Measurements from ENCODE around the gene JADE2.

The JADE2 gene

DNA sequence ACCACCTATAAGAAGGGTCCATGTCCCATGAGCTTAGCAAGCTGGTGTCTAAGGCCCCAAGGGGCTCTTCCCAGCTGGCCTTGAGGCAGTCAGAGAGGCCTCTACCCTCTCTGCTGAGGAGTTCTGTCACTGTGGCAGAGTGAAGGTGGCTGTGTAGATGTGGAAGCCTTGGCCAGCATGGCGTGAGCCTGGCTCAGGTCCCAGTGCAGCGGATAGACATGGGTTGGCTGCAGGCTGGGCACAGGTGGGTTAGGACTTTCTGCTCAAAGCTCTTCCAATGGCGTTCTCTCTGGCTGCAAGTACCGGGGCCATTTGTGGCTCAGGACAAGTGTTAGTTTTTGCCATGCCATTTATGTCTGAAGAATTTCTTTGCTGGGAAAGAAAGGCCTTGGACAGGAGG is 47.3 kb downstream of the JADE2 start:
- Histone ChIP-seq H3K9ac (ENCODE audit: low read length) (no peak overlapping the region), H3K4me1 (ENCODE audit: control insufficient read depth, insufficient read depth, low read length) (peaks cover 8% of the 10 kb centered on the region), H3K36me3 (ENCODE audit: control insufficient read depth, insufficient read depth, low read length) (peaks cover 37% of the 10 kb centered on the region), H3K27me3 (ENCODE audit: control insufficient read depth, insufficient read depth, low read length) (no peaks in the 10 kb centered on the region), H3K27ac (ENCODE audit: low read depth, low read length) (no peak overlapping the region), H3K4me3 (ENCODE audit: low read length) (no peak overlapping the region)

DNA sequence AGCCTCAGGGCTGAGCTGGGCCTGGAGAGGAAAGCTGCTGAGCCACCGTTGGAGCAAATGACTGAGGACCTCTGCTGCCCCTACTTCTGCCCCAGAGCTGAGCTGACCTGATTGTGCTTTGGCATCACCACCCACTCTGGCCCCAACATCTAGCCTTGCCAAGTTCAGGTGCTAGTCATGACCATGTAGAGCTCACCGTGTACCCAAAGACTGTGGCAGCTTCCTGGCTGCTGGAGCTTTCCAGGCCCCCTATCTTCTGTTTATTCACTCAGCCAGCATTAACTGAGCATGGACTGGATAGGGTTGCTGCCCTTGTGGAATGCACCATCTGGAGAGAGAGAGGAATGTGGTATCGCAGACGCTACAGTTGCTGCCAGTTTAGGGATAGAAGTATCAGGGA is 49.1 kb downstream of the JADE2 start:
- no peaks in the 10 kb centered on the region for H3K27me3 ChIP-seq (ENCODE audit: control insufficient read depth, insufficient read depth, low read length)
- H3K4me1 ChIP-seq (ENCODE audit: control insufficient read depth, insufficient read depth, low read length), result peaks cover 3% of the 10 kb centered on the region
- H3K27ac ChIP-seq (ENCODE audit: low read depth, low read length), result no peak overlapping the region
- H3K9ac ChIP-seq (ENCODE audit: low read length), result no peak overlapping the region
- H3K36me3 ChIP-seq (ENCODE audit: control insufficient read depth, insufficient read depth, low read length), result peaks cover 49% of the 10 kb centered on the region
- H3K4me3 ChIP-seq (ENCODE audit: low read length), result no peak overlapping the region

DNA sequence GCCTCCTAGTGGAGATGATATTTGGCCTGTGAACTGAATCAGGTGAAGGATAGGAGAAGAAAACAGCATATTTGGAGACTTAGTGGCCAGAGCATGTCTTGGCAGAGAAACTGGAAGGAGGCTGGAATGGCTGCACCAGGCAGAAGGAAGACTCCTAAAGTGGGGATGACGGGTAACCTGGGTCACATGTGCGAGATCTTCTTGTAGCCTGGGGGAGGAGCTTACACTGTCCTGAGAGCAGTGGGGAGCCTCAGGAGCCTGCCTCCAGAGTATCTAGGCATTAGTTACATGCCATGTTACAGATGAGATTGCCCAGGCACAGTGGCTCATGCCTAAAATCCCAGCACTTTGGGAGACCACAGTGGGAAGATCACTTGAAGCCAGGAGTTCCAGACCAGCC is 49.8 kb downstream of the JADE2 start:
- Histone ChIP-seq H3K4me1 (ENCODE audit: control insufficient read depth, insufficient read depth, low read length) (peaks cover 3% of the 10 kb centered on the region), H3K27me3 (ENCODE audit: control insufficient read depth, insufficient read depth, low read length) (no peaks in the 10 kb centered on the region), H3K4me3 (ENCODE audit: low read length) (no peak overlapping the region), H3K9ac (ENCODE audit: low read length) (no peak overlapping the region), H3K36me3 (ENCODE audit: control insufficient read depth, insufficient read depth, low read length) (peaks cover 47% of the 10 kb centered on the region), H3K27ac (ENCODE audit: low read depth, low read length) (no peak overlapping the region)

DNA sequence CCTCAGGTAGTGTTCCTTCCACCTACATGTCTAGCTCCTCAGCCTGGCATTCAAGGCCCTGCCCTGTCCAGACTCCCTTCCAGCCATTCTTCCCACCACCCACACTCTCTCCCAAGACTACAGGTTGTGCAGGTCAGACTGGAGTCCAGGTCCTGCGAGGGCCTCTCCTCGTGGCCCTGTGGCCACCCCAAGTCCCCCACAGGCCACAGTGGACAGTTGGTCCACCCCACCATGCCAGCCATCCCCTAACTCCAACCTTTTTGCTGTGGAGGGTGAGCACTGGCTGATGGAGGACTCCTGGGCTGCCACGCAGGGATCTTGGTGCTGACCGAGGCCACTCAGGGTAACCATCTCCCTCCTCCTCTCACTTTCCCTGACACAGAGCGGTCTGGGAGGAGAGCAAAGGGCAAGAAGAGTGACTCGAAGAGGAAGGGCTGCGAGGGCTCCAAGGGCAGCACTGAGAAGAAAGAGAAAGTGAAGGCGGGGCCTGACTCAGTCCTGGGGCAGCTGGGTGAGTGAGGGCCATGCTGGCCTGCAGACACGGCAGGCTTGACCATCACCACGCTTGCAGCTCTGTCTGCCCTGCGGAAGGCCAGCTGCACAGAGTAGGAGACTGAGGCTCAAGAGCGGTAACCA is 51.0 kb downstream of the JADE2 start:
- H3K27ac ChIP-seq (ENCODE audit: low read depth, low read length), result no peak overlapping the region
- H3K4me1 ChIP-seq (ENCODE audit: control insufficient read depth, insufficient read depth, low read length), result peaks cover 3% of the 10 kb centered on the region
- no peak overlapping the region for H3K9ac ChIP-seq (ENCODE audit: low read length)
- peaks cover 46% of the 10 kb centered on the region for H3K36me3 ChIP-seq (ENCODE audit: control insufficient read depth, insufficient read depth, low read length)
- H3K27me3 ChIP-seq (ENCODE audit: control insufficient read depth, insufficient read depth, low read length), result no peaks in the 10 kb centered on the region
- H3K4me3 ChIP-seq (ENCODE audit: low read length), result no peak overlapping the region

- Histone ChIP-seq H3K4me3 (ENCODE audit: low read length) (no peak overlapping the region), H3K4me1 (ENCODE audit: control insufficient read depth, insufficient read depth, low read length) (peaks cover 3% of the 10 kb centered on the region), H3K9ac (ENCODE audit: low read length) (no peak overlapping the region), H3K36me3 (ENCODE audit: control insufficient read depth, insufficient read depth, low read length) (peaks cover 43% of the 10 kb centered on the region), H3K27ac (ENCODE audit: low read depth, low read length) (no peak overlapping the region), H3K27me3 (ENCODE audit: control insufficient read depth, insufficient read depth, low read length) (no peaks in the 10 kb centered on the region)
These were observed 51.7 kb downstream of the JADE2 start for GRCh38 chr5:134577022-134577795.

DNA sequence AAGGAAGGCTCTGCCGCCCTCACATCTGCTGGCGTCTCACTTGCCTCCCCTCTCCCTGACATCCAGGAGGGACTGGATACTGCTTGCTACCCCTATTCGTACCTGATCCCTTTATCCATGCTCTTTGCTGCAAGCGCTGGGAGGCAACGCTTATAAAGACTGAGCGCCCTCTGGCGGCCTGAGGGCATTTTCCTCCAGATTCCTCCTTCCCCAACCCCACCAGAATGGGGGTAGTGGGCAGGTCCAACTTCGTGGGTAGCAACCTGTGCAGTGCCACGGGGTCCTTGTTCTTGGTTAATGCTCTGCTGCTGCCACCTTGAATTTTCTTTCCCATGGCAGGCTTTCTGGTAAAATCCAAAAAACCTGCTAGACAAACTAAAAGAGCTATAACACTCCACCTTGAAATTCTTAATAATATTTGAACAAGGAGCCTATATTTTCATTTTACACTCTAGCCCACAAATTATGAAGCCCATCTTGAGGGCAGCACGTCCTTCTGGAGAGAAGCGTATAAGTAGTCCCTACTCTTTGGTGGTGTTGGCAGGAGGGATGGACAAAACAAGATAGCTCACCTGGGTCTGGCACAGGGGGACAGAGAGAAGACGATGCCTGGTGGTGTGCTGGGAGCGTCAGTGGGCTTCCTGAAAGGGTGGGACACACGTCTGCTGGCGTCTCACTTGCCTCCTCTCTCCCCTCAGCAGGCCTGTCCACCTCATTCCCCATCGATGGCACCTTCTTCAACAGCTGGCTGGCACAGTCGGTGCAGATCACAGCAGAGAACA is 52.5 kb downstream of the JADE2 start:
- H3K27ac ChIP-seq (ENCODE audit: low read depth, low read length), result no peak overlapping the region

DNA sequence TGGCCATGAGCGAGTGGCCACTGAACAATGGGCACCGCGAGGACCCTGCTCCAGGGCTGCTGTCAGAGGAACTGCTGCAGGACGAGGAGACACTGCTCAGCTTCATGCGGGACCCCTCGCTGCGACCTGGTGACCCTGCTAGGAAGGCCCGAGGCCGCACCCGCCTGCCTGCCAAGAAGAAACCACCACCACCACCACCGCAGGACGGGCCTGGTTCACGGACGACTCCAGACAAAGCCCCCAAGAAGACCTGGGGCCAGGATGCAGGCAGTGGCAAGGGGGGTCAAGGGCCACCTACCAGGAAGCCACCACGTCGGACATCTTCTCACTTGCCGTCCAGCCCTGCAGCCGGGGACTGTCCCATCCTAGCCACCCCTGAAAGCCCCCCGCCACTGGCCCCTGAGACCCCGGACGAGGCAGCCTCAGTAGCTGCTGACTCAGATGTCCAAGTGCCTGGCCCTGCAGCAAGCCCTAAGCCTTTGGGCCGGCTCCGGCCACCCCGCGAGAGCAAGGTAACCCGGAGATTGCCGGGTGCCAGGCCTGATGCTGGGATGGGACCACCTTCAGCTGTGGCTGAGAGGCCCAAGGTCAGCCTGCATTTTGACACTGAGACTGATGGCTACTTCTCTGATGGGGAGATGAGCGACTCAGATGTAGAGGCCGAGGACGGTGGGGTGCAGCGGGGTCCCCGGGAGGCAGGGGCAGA is 53.3 kb downstream of the JADE2 start:
- H3K9ac ChIP-seq (ENCODE audit: low read length), result no peak overlapping the region
- no peak overlapping the region for H3K27ac ChIP-seq (ENCODE audit: low read depth, low read length)
- no peaks in the 10 kb centered on the region for H3K27me3 ChIP-seq (ENCODE audit: control insufficient read depth, insufficient read depth, low read length)
- H3K4me1 ChIP-seq (ENCODE audit: control insufficient read depth, insufficient read depth, low read length), result peaks cover 3% of the 10 kb centered on the region
- no peak overlapping the region for H3K4me3 ChIP-seq (ENCODE audit: low read length)
- H3K36me3 ChIP-seq (ENCODE audit: control insufficient read depth, insufficient read depth, low read length), result peaks cover 30% of the 10 kb centered on the region

More for the DNA sequence above, 52.5 kb downstream of the JADE2 start:
- Histone ChIP-seq H3K36me3 (ENCODE audit: control insufficient read depth, insufficient read depth, low read length) (peaks cover 37% of the 10 kb centered on the region), H3K4me3 (ENCODE audit: low read length) (no peak overlapping the region), H3K27me3 (ENCODE audit: control insufficient read depth, insufficient read depth, low read length) (no peaks in the 10 kb centered on the region), H3K4me1 (ENCODE audit: control insufficient read depth, insufficient read depth, low read length) (peaks cover 3% of the 10 kb centered on the region), H3K9ac (ENCODE audit: low read length) (no peak overlapping the region)

GRCh38 chr5:134579284-134579771 is 53.9 kb downstream of the JADE2 start:
- no peak overlapping the region for H3K9ac ChIP-seq (ENCODE audit: low read length)
- no peak overlapping the region for H3K4me3 ChIP-seq (ENCODE audit: low read length)
- no peaks in the 10 kb centered on the region for H3K27me3 ChIP-seq (ENCODE audit: control insufficient read depth, insufficient read depth, low read length)
- H3K27ac ChIP-seq (ENCODE audit: low read depth, low read length), result no peak overlapping the region
- peaks cover 25% of the 10 kb centered on the region for H3K36me3 ChIP-seq (ENCODE audit: control insufficient read depth, insufficient read depth, low read length)
- peaks cover 3% of the 10 kb centered on the region for H3K4me1 ChIP-seq (ENCODE audit: control insufficient read depth, insufficient read depth, low read length)

DNA sequence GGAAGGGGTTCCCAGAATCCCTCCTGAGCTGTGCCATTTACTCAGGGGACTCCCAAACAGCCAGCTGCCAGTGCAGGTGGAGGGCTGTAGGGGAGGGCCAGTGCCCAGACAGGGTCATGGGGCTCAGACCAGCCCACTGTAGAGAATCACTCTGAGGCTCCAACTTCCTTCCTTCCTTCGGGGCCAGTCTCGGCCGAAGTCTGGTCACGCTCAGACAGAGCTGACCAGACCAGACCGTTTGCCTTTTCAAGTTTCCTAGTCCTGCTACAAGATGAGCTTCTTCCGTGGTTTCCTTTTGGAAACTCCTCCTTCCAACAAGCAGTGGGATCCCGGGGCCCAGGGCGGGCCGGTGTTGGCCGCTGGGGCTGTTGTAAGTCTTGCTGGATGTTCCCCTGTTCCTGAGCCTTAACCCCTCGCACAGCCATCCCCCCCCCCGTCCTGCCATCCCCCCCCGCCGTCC is 54.6 kb downstream of the JADE2 start:
- no peak overlapping the region for H3K9ac ChIP-seq (ENCODE audit: low read length)
- H3K4me1 ChIP-seq (ENCODE audit: control insufficient read depth, insufficient read depth, low read length), result peaks cover 3% of the 10 kb centered on the region
- H3K4me3 ChIP-seq (ENCODE audit: low read length), result no peak overlapping the region
- H3K27me3 ChIP-seq (ENCODE audit: control insufficient read depth, insufficient read depth, low read length), result no peaks in the 10 kb centered on the region
- no peak overlapping the region for H3K27ac ChIP-seq (ENCODE audit: low read depth, low read length)
- H3K36me3 ChIP-seq (ENCODE audit: control insufficient read depth, insufficient read depth, low read length), result peaks cover 19% of the 10 kb centered on the region

DNA sequence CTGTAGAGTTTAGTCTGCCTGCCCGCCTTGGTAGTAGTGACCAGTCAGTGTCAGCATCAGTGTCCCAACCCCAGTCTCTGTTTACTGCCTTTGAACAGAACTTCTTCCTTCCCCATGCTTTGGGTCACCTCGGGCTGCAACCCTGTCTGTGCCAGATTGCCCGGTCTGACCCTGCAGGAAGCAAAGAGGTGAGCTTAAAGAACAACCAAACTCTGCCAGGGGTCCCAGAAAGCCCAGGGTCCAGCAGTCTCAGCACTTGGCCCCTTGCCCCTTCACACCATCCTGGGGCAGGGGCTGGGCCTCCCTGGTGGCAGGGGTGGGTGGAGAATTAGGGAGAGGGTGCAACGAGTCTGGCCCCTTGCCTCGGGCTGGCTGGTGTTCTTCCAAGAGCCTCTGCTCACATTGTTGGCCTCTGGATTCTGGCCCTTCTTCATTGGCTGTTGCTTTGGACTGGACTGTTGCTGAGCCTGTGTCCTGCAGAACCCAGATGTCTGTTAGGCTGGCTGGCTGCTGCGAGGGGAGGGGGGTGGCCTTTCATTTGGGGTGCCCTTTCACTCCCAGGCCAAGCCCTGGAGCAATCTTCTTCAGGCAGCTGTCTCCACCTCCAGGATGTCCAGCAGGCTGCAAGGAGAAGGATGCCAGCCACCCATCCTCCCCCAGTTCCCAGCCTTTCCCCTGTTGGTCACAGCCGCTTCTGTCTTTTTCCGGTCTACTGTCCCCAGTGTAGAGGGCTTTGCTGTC is 55.9 kb downstream of the JADE2 start:
- Histone ChIP-seq H3K9ac (ENCODE audit: low read length) (no peak overlapping the region), H3K27ac (ENCODE audit: low read depth, low read length) (no peak overlapping the region), H3K36me3 (ENCODE audit: control insufficient read depth, insufficient read depth, low read length) (peaks cover 16% of the 10 kb centered on the region), H3K27me3 (ENCODE audit: control insufficient read depth, insufficient read depth, low read length) (no peaks in the 10 kb centered on the region), H3K4me3 (ENCODE audit: low read length) (no peak overlapping the region), H3K4me1 (ENCODE audit: control insufficient read depth, insufficient read depth, low read length) (peaks cover 3% of the 10 kb centered on the region)

DNA sequence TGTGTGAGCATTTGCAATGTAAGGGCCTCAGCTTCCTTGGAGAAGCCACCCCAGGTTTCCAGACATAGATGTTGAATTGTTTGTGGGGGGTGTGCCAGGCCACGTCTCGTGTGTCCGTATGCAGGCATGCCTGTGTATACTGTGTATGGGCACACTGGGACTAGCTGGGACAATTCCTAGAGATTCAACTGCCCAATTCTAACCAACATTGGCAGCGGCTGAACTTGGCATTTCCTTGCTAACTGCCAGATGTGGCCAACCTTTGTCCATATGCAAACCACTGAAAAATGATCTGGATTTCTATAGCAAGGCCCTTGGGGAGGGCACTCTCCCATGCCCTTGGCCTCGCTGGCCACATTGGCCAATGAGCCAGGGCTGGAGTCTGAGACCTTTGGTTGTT is 56.8 kb downstream of the JADE2 start:
- Histone ChIP-seq H3K9ac (ENCODE audit: low read length) (no peak overlapping the region), H3K4me3 (ENCODE audit: low read length) (no peak overlapping the region), H3K27me3 (ENCODE audit: control insufficient read depth, insufficient read depth, low read length) (no peaks in the 10 kb centered on the region), H3K4me1 (ENCODE audit: control insufficient read depth, insufficient read depth, low read length) (peaks cover 6% of the 10 kb centered on the region), H3K27ac (ENCODE audit: low read depth, low read length) (no peak overlapping the region), H3K36me3 (ENCODE audit: control insufficient read depth, insufficient read depth, low read length) (peaks cover 16% of the 10 kb centered on the region)

All from rectal smooth muscle tissue (tissue), 1 donor.